Right renal pelvis (tissue), 4 donors: ENCODE measurements around the gene SUGCT. TPM values are rescaled to one million over a fixed set of nuclear protein-coding genes. Genes with fewer than 3 reads are reported as not detected.
"Not testable (repeated sequence)": the region's sequence is repeated elsewhere in the genome, so short reads cannot be mapped to it uniquely, and the experiment has no call there.

Source experiments
- DNase-seq, 4 donors: peaks; one replicate each; pipeline ENCODE4 v3.0.0-alpha.2; 2013; ENCODE audit warnings: low read depth in 4 of 4, low spot score in 3 of 4, missing footprints in 1 of 4
- polyA plus RNA-seq, 4 donors: library from polyadenylated mRNA; unstranded; fragments of 120-200 nt; gene quantifications; one replicate each; pipeline ENCODE4 v1.2.1, GENCODE V29; 2013; ENCODE audit not compliant: insufficient read length in 4 of 4

The SUGCT gene
- polyA plus RNA-seq, 4 donors = 12.1 to 17.6 (median 15.0) TPM

- no peak for DNase-seq
These were observed 511.9 kb downstream of the SUGCT start for GRCh38 chr7:40646717-40647116.

- no peak for DNase-seq
These were observed 512.9 kb downstream of the SUGCT start for GRCh38 chr7:40647719-40648118.

- DNase-seq = no peak
These were observed 514.4 kb downstream of the SUGCT start for GRCh38 chr7:40649247-40649646.

- DNase-seq = not testable (repeated sequence)
These were observed 516.1 kb downstream of the SUGCT start for GRCh38 chr7:40650903-40651302.

GRCh38 chr7:40654171-40654570 lies 519.4 kb downstream of the SUGCT start:
- DNase-seq = no peak

- DNase-seq = no peak
These were observed 520.6 kb downstream of the SUGCT start for GRCh38 chr7:40655426-40655825.

GRCh38 chr7:40656349-40656748 lies 521.5 kb downstream of the SUGCT start:
- DNase-seq = no peak

GRCh38 chr7:40658729-40659128 lies 523.9 kb downstream of the SUGCT start:
- DNase-seq = no peak

GRCh38 chr7:40659231-40659630 lies 524.4 kb downstream of the SUGCT start:
- DNase-seq = no peak

GRCh38 chr7:40673285-40673684 lies 538.5 kb downstream of the SUGCT start:
- no peak for DNase-seq

- DNase-seq = no peak
These were observed 539.5 kb downstream of the SUGCT start for GRCh38 chr7:40674316-40674715.

GRCh38 chr7:40675741-40676140 lies 540.9 kb downstream of the SUGCT start:
- no peak for DNase-seq

- no peak for DNase-seq
These were observed 541.4 kb downstream of the SUGCT start for GRCh38 chr7:40676221-40676620.

GRCh38 chr7:40680657-40681056 lies 545.9 kb downstream of the SUGCT start:
- no peak for DNase-seq

- DNase-seq = no peak
These were observed 547.9 kb downstream of the SUGCT start for GRCh38 chr7:40682696-40683095.

GRCh38 chr7:40694026-40694809 lies 559.4 kb downstream of the SUGCT start:
- no peak for DNase-seq

- DNase-seq = no peak
These were observed 560.2 kb downstream of the SUGCT start for GRCh38 chr7:40694991-40695390.

GRCh38 chr7:40697653-40698052 lies 562.8 kb downstream of the SUGCT start:
- no peak for DNase-seq

GRCh38 chr7:40698214-40698920 lies 563.6 kb downstream of the SUGCT start:
- DNase-seq = no peak

- DNase-seq = no peak
These were observed 564.1 kb downstream of the SUGCT start for GRCh38 chr7:40698921-40699260.

GRCh38 chr7:40700653-40701421 lies 566.0 kb downstream of the SUGCT start:
- no peak for DNase-seq
